SH-SY5Y (cell line): ENCODE results near the gene OPA3.

Experiments
- GATA2 ChIP-seq: IDR thresholded peaks from 2 replicates; pipeline ENCODE4 v1.6.1; 2011; ENCODE audit warnings: mild to moderate bottlenecking, low read depth, low read length
- GATA3 ChIP-seq: IDR thresholded peaks from 2 replicates; pipeline ENCODE4 v1.6.1; 2011; ENCODE audit warnings: low read depth, mild to moderate bottlenecking, low read length, moderate library complexity

- no peak for TF ChIP-seq GATA3
- TF ChIP-seq GATA2: no peak
Observed at GRCh38 chr19:45598267-45599001, 13.8 kb upstream of the OPA3 start.
